GM13976 (cell line): ENCODE data around the gene PARD3.

Experiments
- DNase-seq: peaks from one replicate; pipeline ENCODE4 v3.0.0; 2012; ENCODE audit warnings: low spot score
- CTCF ChIP-seq: IDR thresholded peaks from 2 replicates; pipeline ENCODE4 v1.5.1; 2012; ENCODE audit warnings: borderline replicate concordance, mild to moderate bottlenecking; ENCODE audit not compliant: insufficient read depth; ENCODE audit errors: extremely low read depth, missing control alignments, control extremely low read depth
- in situ Hi-C: fragments of 300-500 bp; cut with MboI; formaldehyde crosslinking; loops from one replicate; pipeline ENCODE4 v1.12.0; 2022; ENCODE audit warnings: low sequenced_read_pairs, mixed read lengths, inconsistent platforms; ENCODE audit not compliant: unreplicated experiment

PARD3 gene

GRCh38 chr10:34413214-34413613 is 401.9 kb downstream of the PARD3 start:
- DNase-seq = no peak
- in situ Hi-C loops = no loop called here
- no peak for TF ChIP-seq CTCF

GRCh38 chr10:34408956-34409355 is 406.1 kb downstream of the PARD3 start:
- TF ChIP-seq CTCF = no peak
- DNase-seq = no peak
- in situ Hi-C loops = no loop called here

- no peak for DNase-seq
- in situ Hi-C loops = no loop called here
- no peak for TF ChIP-seq CTCF
These were observed 406.7 kb downstream of the PARD3 start for GRCh38 chr10:34408381-34408780.

- in situ Hi-C loops = no loop called here
- TF ChIP-seq CTCF = no peak
These were observed 407.7 kb downstream of the PARD3 start for GRCh38 chr10:34407324-34407805.

GRCh38 chr10:34406463-34407323 is 408.4 kb downstream of the PARD3 start:
- in situ Hi-C loops = no loop called here

More at GRCh38 chr10:34407324-34407805, 407.7 kb downstream of the PARD3 start:
- no peak for DNase-seq

GRCh38 chr10:34405611-34406462 is 409.3 kb downstream of the PARD3 start:
- in situ Hi-C loops = no loop called here
- DNase-seq = no peak

More at GRCh38 chr10:34406463-34407323, 408.4 kb downstream of the PARD3 start:
- TF ChIP-seq CTCF = no peak
- no peak for DNase-seq

More at GRCh38 chr10:34405611-34406462, 409.3 kb downstream of the PARD3 start:
- TF ChIP-seq CTCF = no peak
